Heart left ventricle (tissue), 16 donors: ENCODE results near the gene AIF1L. TPM values are rescaled to one million over a fixed set of nuclear protein-coding genes. Genes with fewer than 3 reads are reported as not detected.
A peak's percentile ranks its signal among the peaks of the same experiment; 100 is the strongest.

Experiments
- ATAC-seq, 4 donors: fragments of 200-7000 bp; cut with Tn5 transposase; one replicate each; pipeline ENCODE4 v1.9.1; 2020 to 2022; ENCODE audit warnings: moderate library complexity in 4 of 4, mild to moderate bottlenecking in 3 of 4, moderate number of reproducible peaks in 1 of 4
- DNase-seq, 5 donors: peaks; one replicate each; pipeline ENCODE4 v3.0.0-alpha.2; 2020
- H3K27ac ChIP-seq, 12 donors: fragments of 200-600 bp; sonication (generic) in 4 of 12; one replicate each; pipeline versions ENCODE4 v1.5.0 to v1.8.0; 2016 to 2022; ENCODE audit warnings: mild to moderate bottlenecking in 2 of 12
- H3K27me3 ChIP-seq, 9 donors: fragments of 200-600 bp; sonication (generic) in 2 of 9; one replicate each; pipeline versions ENCODE4 v1.5.1 to v1.8.0; 2016 to 2022; ENCODE audit warnings: mild to moderate bottlenecking in 3 of 9
- H3K36me3 ChIP-seq, 9 donors: fragments of 200-600 bp; sonication (generic) in 2 of 9; one replicate each; pipeline versions ENCODE4 v1.5.0 to v1.8.0; 2018 to 2022; ENCODE audit warnings: mild to moderate bottlenecking in 2 of 9
- H3K4me1 ChIP-seq, 12 donors: fragments of 200-600 bp; sonication (generic) in 4 of 12; one replicate each; pipeline versions ENCODE4 v1.5.0 to v1.8.0; 2016 to 2022; ENCODE audit warnings: mild to moderate bottlenecking in 3 of 12
- H3K4me3 ChIP-seq, 12 donors: fragments of 200-600 bp; sonication (generic) in 4 of 12; one replicate each; pipeline versions ENCODE4 v1.5.0 to v1.8.0; 2017 to 2022; ENCODE audit warnings: mild to moderate bottlenecking in 9 of 12, moderate library complexity in 4 of 12
- H3K9me3 ChIP-seq, 12 donors: fragments of 200-600 bp; sonication (generic) in 4 of 12; one replicate each; pipeline versions ENCODE4 v1.5.0 to v1.8.0; 2016 to 2022; ENCODE audit warnings: mild to moderate bottlenecking in 1 of 12
- CTCF ChIP-seq, 12 donors: fragments of 200-600 bp; sonication (generic) in 4 of 12; IDR thresholded peaks; one replicate each; pipeline versions ENCODE4 v1.5.0 to v1.8.0; 2018 to 2022; ENCODE audit warnings: antibody characterized with exemption in 12 of 12, mild to moderate bottlenecking in 5 of 12
- POLR2A ChIP-seq, 2 donors: fragments of 450-650 bp; IDR thresholded peaks; one replicate each; pipeline ENCODE4 v1.6.1; 2017; ENCODE audit warnings: antibody characterized with exemption in 2 of 2, mild to moderate bottlenecking in 2 of 2, moderate library complexity in 2 of 2
- WGBS, 4 donors: extraction: QIAGEN DNeasy Blood & Tissue Kit in 2 of 4; methylation state at CpG; one replicate each; pipeline versions ENCODE4 v1.1.5 to v1.1.7; 2013 to 2018; 5-methylcytosine and 5-hydroxymethylcytosine counted together
- intact Hi-C, 10 donors: fragments of 100-400 bp; cut with DNase I; formaldehyde crosslinking; loops; one replicate each; pipeline versions ENCODE4 v1.11.1 to v1.14.2; 2022
- polyA plus RNA-seq, 2 donors: library from polyadenylated mRNA; stranded (reverse); fragments of 200-250 nt; gene quantifications; one replicate each; pipeline ENCODE4 v1.2.3, GENCODE V29; 2013
- total RNA-seq, 9 donors: library from RNA; depleted of rRNA in 2 of 9; stranded (reverse); fragments of >200 nt in 2 of 9; fragmentation: NEBNext Ultra II Directional in 3 of 9; extraction: Animal tissue kit (Norgen Biotek cat#: 25700) in 3 of 9; gene quantifications; one replicate each; pipeline versions ENCODE4 v1.1.0 to v1.2.4, GENCODE V29; 2016 to 2023
- donor health status: ischemic (EF 13 %, LVEDD 7.1; RV severe dilation, severe dysfunction).
- donor health status: healthy with polysubstance abuse.
- donor health status: DM: no; HTN: yes; CAD: no.
- donor health status: DM: no; HTN: no; CAD: no.
- donor health status: ischemic (EF 25% LVEDD 6.9; RV normal size, moderate dysfunction).
- donor health status: ischemic (EF 25% LVEDD 5.7; RV mildly dilated, moderate dysfunction).
- donor health status: healthy.
- donor health status: DM: yes; HTN: yes; CAD: no.
- donor health status: ischemic (EF 35%, LVEDD 5.7; RV mildly dilated, moderate dysfunction).
- donor health status: nonischemic (EF 11% LVEDD 7.7; RV severe dilation, severe dysfunction).
- donor health status: DM: yes; HTN: yes; CAD: no.
- donor health status: PGD.
- donor health status: ischemic (EF 29% LVEDD 5.4; RV normal size, mild dysfunction).
- donor health status: nonischemic (EF 23%, LVEDD 6.1; RV moderate dilation, normal function).

The AIF1L gene
- total and polyA plus RNA-seq, 11 donors = 12.1 to 93.8 (median 23.1) TPM

DNA sequence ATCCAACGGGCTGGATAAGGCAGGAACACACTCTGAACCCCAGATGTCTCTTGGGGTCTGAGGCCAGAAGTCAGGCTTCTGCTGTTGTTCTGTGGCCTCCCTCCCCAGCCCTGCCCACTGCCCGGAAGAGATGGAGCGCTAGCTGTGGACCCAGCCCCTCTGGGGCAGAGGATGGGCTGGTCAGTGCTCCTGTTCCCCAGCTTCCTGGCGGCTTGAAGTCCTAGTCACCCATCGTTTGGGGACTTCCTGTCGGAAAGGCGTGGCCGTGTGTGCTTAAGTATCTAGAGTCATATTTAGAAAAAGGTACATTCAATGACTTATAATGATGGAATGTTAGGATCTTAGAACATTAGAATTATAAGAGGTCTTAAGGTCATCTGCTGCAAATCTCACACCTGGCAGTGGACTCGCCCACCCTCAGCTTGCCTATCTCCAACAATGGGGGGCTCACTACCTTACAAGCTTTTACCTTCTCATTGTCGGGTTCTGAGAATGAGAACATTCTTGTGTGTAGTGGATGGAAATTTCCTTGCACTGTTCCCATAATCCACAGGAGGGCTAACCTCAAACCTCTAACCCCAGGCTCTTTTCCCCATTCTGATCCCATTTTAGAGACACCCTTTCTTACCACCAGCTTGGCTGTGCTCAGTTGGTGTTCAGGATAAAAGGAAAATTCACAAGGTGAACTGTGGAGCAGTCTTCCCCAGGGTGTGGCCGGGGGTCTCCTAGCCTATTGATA lies 13.4 kb upstream of the AIF1L start:
- peak; percentile 48 to 79 (median 70) for ATAC-seq
- peak in 1 of 5 donors; percentile 71 for DNase-seq
- Histone ChIP-seq H3K4me3 (no peak overlapping the region), H3K9me3 (no peaks in the 10 kb centered on the region), H3K27me3 (no peaks in the 10 kb centered on the region), H3K27ac (peak overlapping the region in 5 of 12 donors; percentile 19 to 71 (median 48)), H3K36me3 (no peaks in the 10 kb centered on the region), H3K4me1 (peaks cover 0 to 6% (median 0%) of the 10 kb centered on the region in 12 donors)
- intact Hi-C loops = no loop called here
- 54 to 66% (median 59%) methylated on average over 10 to 11 of the region's 11 CpGs for WGBS, 4 donors
- TF ChIP-seq CTCF (IDR thresholded peaks at IDR 0.05) (no peak), POLR2A (IDR thresholded peaks at IDR 0.05) (peak in 1 of 2 donors; percentile 20)

- 82 to 87% (median 84%) methylated on average over 8 of the region's 8 CpGs for WGBS, 4 donors
- no peak overlapping the region for H3K4me3 ChIP-seq
Measured at GRCh38 chr9:131084661-131085369, 11.5 kb upstream of the AIF1L start.

DNA sequence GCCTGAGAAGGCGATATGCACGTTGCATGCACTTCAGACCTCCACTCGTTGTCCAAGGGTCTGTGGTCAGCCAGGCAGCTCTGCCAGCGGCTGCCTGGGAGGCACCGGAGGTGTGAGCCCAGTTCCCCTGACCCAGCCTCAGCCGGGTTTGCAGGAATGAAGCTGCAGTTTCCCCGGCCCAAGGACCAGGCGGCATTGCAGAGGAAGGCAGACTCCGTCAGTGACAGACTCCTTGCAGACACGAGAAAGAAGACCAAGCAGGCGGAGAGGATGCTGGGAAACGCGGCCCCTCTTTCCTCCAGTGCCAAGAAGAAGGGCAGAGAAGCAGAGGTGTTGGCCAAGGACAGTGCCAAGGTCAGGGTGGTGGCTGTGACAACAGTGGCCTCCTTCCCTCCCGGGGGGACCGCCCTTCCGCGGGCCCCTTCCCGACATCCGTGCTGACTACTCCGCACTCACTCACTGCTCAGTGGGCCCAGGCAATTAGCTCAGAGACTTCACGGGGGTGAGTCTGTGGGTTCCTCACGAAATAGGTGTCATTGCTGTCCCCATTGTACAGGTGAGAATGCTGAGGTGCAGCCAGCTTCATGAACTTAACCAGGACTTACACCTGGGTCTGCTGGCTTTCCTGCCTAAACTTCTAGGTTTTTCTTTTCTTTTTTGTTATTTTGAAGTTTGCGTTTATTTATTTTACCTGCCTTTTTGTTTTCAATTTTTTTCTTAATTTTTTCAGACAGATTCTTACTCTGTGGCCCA lies 10.8 kb upstream of the AIF1L start:
- H3K4me3 ChIP-seq = no peak overlapping the region
- peaks cover 0 to 6% (median 0%) of the 10 kb centered on the region in 12 donors for H3K4me1 ChIP-seq
- intact Hi-C loops = no loop called here
- H3K36me3 ChIP-seq = no peaks in the 10 kb centered on the region
- no peaks in the 10 kb centered on the region for H3K9me3 ChIP-seq
- WGBS, 4 donors = 79 to 88% (median 83%) methylated on average over 20 to 23 of the region's 23 CpGs
- H3K27ac ChIP-seq = no peak overlapping the region
- H3K27me3 ChIP-seq = no peaks in the 10 kb centered on the region
- DNase-seq (no peak), ATAC-seq (no peak)
- TF ChIP-seq CTCF (IDR thresholded peaks at IDR 0.05) (no peak), POLR2A (IDR thresholded peaks at IDR 0.05) (no peak)

More at GRCh38 chr9:131084661-131085369, 11.5 kb upstream of the AIF1L start:
- Histone ChIP-seq H3K4me1 (peaks cover 0 to 6% (median 0%) of the 10 kb centered on the region in 12 donors), H3K9me3 (no peaks in the 10 kb centered on the region), H3K36me3 (no peaks in the 10 kb centered on the region), H3K27me3 (no peaks in the 10 kb centered on the region), H3K27ac (no peak overlapping the region)
- intact Hi-C loops = no loop called here
- no peak for TF ChIP-seq CTCF (IDR thresholded peaks at IDR 0.05)
- TF ChIP-seq POLR2A (IDR thresholded peaks at IDR 0.05) = no peak
- DNase-seq (no peak), ATAC-seq (no peak)
